GM18858 (cell line): ENCODE measurements around the gene HINT2.

Experiments used
- ATAC-seq: cut with Tn5 transposase; IDR thresholded peaks from one replicate; pipeline ENCODE4 v1.9.1; 2021; ENCODE audit not compliant: unreplicated experiment

Gene HINT2

DNA sequence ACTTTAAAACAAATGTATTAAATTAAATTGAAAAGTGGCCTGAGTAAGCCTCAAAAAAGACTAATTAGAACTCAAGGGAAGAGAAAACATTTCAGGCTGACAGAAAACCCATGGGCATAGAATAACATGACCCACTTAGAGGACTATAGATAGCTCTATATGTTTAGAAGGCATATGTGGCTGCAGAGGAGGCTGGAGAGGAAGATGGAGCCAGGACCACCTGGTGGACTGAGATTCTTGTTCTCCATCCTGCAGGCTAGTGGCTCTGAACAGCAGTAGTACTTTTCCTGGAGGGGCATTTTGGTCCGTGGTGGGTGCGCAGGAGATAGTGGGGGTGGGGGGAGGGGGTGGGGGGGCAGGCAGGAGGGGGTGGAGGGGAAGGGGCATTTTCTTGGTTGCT lies 33.8 kb downstream of the HINT2 start:
- no peak for ATAC-seq

DNA sequence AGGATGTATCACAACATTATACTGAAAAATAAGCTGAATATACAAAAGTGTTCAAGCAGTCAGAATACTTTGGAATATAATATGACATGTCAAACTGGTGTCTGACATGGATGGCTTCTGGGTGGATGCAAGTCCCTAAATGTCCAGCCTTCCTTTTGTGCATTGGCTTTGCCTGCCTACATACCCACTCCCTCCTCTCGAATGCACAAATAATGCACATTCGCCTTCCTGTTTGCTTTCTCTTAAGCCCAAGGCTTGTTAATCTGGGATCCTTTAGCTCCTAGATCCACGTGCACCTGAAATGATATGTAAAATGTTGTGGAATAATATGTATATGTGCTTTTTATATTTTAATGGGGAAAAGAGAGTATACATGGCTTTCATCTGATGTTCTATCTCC lies 36.3 kb downstream of the HINT2 start:
- ATAC-seq, result no peak

DNA sequence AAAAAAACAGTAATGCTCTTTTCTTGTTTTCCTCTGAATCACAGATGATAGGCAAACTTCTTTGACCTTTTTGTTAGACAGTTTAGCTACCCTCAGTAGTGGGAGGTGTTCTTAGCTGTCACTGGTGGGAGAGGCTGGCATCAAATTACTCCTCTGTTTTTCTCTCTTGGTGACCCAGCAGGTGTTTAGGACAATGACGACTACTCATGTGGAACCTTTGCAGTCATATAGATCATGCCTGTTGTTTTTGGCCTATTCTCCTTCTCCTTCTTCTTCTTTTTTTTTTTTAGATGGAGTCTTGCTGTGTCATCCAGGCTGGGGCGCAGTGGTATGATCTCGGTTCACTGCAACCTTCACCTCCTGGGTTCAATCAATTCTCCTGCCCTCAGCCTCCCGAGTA lies 38.8 kb downstream of the HINT2 start:
- ATAC-seq, result no peak

GRCh38 chr9:35774907-35775635 lies 39.8 kb downstream of the HINT2 start:
- no peak for ATAC-seq

DNA sequence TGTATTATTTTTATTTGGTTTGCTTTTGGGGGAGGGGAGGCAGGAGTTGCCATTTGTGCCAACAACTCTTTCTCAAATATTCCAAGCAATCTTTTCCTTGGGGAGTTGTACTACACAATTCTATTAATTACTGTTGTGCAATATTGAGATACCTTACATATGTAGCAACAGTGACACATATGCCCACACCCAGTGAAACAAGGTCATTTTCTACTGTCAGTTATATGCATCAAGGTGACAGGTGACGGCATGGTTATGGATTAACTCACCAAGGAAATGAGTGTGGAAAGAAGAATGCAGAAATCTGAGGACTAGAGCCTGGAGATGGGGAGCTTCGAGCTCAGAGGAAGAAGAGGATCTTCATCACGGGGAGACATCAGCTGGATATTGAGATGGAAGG lies 42.9 kb downstream of the HINT2 start:
- ATAC-seq, result no peak

GRCh38 chr9:35771534-35771933 lies 43.3 kb downstream of the HINT2 start:
- ATAC-seq, result no peak

DNA sequence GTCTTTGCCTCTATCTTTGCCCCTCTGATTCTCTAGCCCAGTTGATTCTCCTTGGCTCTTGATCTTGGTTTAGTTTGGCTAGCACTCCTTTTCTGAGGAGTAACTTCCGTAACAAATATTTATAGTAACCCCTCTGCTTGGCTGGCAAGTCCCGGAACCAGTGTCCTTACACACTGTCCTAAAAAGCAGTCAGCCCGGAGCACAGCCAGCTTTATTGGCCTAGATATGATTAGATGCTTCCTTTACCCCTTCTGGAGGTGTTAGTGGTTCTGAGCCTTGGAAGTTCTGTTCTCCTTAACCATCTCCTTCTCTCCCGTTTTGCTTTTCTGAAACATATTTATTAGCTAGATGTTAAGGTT lies 43.8 kb downstream of the HINT2 start:
- no peak for ATAC-seq

DNA sequence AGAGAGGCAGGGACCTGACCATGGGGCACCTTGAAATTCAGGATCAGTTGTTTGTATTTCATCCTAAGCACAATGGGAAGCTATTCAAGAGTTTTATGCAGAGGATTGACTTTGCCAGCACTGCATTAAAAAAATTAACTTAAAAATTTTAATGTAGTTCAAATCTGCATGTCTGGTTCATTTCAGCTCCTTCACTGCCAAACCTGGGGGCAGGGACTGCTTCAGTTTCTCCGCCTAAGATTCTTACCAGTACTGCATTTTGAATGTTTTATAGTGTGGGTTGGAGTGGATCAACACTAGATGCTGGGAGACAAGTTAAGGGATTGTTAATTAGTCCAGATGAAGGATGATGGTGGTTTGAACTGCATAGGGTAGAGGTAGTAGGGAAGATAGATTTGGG lies 45.1 kb downstream of the HINT2 start:
- ATAC-seq, result no peak

- no peak for ATAC-seq
Measured at GRCh38 chr9:35767458-35767857, 47.4 kb downstream of the HINT2 start.

DNA sequence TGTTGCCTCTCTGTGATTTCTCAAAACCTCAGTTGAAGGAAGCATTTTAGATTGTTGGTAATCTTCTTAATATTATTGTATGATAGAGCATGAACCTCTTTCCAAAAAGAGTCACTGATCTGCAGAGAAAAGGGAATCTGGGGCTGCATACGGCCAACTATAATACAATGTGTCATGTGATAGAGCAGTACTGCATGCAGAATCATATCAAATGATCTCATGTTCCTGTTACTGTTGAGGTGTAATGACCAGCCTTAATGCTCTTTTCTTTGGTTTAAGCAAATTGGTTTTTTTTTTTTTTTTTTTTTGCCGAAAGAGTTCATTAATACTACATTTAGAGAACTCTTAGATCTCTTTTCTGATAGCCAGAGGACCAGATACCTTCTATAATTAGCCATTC lies 47.8 kb downstream of the HINT2 start:
- no peak for ATAC-seq

GRCh38 chr9:35763803-35764202 lies 51.0 kb downstream of the HINT2 start:
- no peak for ATAC-seq

DNA sequence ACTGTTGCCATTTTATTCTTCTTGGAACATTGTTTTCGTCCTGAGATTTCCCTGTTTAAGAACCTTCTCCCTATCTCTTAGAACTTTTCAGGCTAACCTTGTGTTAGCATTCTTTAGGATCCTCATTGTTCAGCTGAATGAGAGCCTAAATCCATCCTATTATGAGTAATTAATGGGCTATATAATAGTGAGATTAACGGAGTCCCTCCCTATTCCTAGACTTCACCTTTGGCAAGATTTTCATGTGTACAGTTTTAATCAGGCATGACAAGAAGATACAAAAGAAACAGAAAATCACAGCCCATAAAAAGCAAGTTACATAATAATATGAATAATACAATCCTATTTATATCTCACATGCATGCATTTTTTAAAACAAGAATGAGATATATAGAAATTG lies 51.7 kb downstream of the HINT2 start:
- ATAC-seq, result no peak
